ENCODE data around the gene JAG1. TPM values are rescaled to one million over a fixed set of nuclear protein-coding genes. Genes with fewer than 3 reads are reported as not detected.
A peak's percentile ranks its signal among the peaks of the same experiment; 100 is the strongest.

Gene JAG1
- total and polyA plus RNA-seq, 2 of the 4 experiments (the other 2 are of a cell fraction): 10.2 to 22.6 TPM

DNA sequence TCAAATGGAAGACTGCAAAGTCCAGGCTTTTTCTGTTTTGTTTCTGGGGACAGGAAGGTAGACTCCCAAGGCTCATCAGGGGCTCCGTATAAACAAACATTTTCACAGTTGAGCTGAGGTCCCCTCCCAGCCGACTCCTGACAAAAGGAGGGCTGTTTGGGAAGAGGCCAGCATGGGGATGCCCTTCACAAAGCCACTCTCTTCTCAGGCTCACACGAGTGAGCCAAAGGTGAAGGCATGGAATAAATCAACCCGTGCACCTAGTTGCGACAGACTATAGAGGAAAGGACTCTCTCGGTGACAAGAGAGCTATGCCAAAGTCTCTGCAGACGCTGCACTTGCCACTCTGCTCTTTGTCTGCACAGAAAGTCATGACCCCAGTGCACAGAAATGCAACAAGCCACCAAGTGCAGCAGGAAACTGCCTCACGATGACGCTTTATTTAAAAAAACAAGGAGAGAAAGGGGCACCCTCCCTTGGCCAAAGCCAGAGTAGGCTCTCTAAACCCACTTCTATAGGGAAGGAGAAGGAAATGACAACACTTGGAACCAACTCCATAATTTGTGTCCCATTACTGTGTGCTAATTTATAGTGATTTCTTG, 21.0 kb downstream of the JAG1 start:
- Histone ChIP-seq H3K27ac (ENCODE audit: insufficient read depth, low read length) (no peak overlapping the region), H2AFZ (replicated peaks; ENCODE audit: low read length, poor library complexity) (no peak overlapping the region), H4K5ac (ENCODE audit: low read depth, low read length) (0 out of 2 replicates have a peak overlapping the region, but pooled peaks have one; percentile 12), H3K14ac (replicated peaks; ENCODE audit: low read depth, low read length) (peak overlapping the region; percentile 24; the same call in 1 of the 2 replicates), H2AK9ac (replicated peaks; ENCODE audit: low read depth, low read length, poor library complexity) (peak overlapping the region; percentile 34), H3K27me3 (ENCODE audit: control insufficient read depth, insufficient read depth, low read length) (no peaks in the 10 kb centered on the region), H3K4ac (ENCODE audit: low read depth, low read length) (peak overlapping the region; percentile 68), H4K91ac (ENCODE audit: insufficient read depth, low read depth, low read length) (peak overlapping the region; percentile 19; the same call in 1 of the 2 replicates), H3K18ac (ENCODE audit: low read depth, low read length) (no peak overlapping the region), H3K9ac (ENCODE audit: low read depth, low read length) (no peak overlapping the region), H3K4me3 (ENCODE audit: insufficient read depth, low read depth, low read length) (no peak overlapping the region), H2BK15ac (ENCODE audit: low read depth, low read length) (0 out of 3 replicates have a peak overlapping the region, but pooled peaks have one; percentile 35), H3K9me1 (ENCODE audit: insufficient read depth, low read length) (peaks cover 24% of the 10 kb centered on the region), H4K8ac (ENCODE audit: low read depth in 2 of 2, low read length in 2 of 2) (peak overlapping the region in 1 of 2 experiments; percentile 26; a peak in 1 of 4 replicates), H2BK20ac (ENCODE audit: low read depth, low read length) (peak overlapping the region; percentile 45; the same call in 1 of the 2 replicates), H2BK120ac (ENCODE audit: low read depth, low read length) (peak overlapping the region; percentile 57; the same call in 1 of the 2 replicates), H3K56ac (ENCODE audit: extremely low read depth, insufficient read depth, low read length) (0 out of 2 replicates have a peak overlapping the region, but pooled peaks have one; percentile 11), H3K23ac (ENCODE audit: low read depth, low read length) (0 out of 2 replicates have a peak overlapping the region, but pooled peaks have one; percentile 13), H3K36me3 (ENCODE audit: control insufficient read depth, insufficient read depth, low read length) (peaks cover 71% of the 10 kb centered on the region), H3K4me2 (ENCODE audit: low read depth, low read length) (peak overlapping the region; percentile 25), H2BK5ac (ENCODE audit: low read depth, low read length, poor library complexity, severe bottlenecking) (no peak overlapping the region), H2AK5ac (ENCODE audit: low read depth, low read length) (peak overlapping the region; percentile 46), H4K20me1 (ENCODE audit: insufficient read depth, low read length) (peaks cover 14% of the 10 kb centered on the region), H3K79me1 (ENCODE audit: low read depth in 1 of 2, low read length in 2 of 2) (peaks cover 12 to 46% of the 10 kb centered on the region in 2 experiments), H3K9me3 (ENCODE audit: control insufficient read depth, insufficient read depth, low read length) (no peaks in the 10 kb centered on the region), H3K4me1 (ENCODE audit: control insufficient read depth, insufficient read depth, low read length) (peaks cover 37% of the 10 kb centered on the region)
- POLR2A ChIA-PET (ENCODE audit: unreplicated experiment): no interaction called here
- CTCF ChIA-PET: no interaction called here
- ATAC-seq (ENCODE audit: low read depth): no peak
- BruUV-seq (replicated peaks): no TSS peak
- 50% methylated on average over 2 of the region's 9 CpGs; no CpG with 5 or more reads in 1 of the 2 experiments for WGBS, 2 experiments (ENCODE audit: extremely low coverage in 2 of 2, insufficient read length in 1 of 2)
- no peak for TF ChIP-seq RCOR1 (IDR thresholded peaks at IDR 0.05; ENCODE audit: insufficient replicate concordance, low read length)
- TF ChIP-seq SMC3 (IDR thresholded peaks at IDR 0.05; ENCODE audit: low read depth, low read length): no peak
- no peak for TF ChIP-seq ELK1 (IDR thresholded peaks at IDR 0.05; ENCODE audit: borderline replicate concordance, low read depth, low read length)
- TF ChIP-seq NFE2L2 (IDR thresholded peaks at IDR 0.05; ENCODE audit: low read depth, low read length): no peak
- TF ChIP-seq MXI1 (IDR thresholded peaks at IDR 0.05; ENCODE audit: borderline replicate concordance, low read depth, low read length): no peak
- peak; percentile 50 for TF ChIP-seq CEBPB (IDR thresholded peaks at IDR 0.05; ENCODE audit: low read depth, low read length)
- TF ChIP-seq, protein P1, sequence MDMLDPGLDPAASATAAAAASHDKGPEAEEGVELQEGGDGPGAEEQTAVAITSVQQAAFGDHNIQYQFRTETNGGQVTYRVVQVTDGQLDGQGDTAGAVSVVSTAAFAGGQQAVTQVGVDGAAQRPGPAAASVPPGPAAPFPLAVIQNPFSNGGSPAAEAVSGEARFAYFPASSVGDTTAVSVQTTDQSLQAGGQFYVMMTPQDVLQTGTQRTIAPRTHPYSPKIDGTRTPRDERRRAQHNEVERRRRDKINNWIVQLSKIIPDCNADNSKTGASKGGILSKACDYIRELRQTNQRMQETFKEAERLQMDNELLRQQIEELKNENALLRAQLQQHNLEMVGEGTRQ (IDR thresholded peaks at IDR 0.05; ENCODE audit: low read depth, low read length): no peak
- intact Hi-C loops (cut with micrococcal nuclease): loop anchor here (5.0 to 10.0 kb wide), 3 partner anchors 95 to 1038 kb away; no protein-coding TSS in a partner anchor
- in situ Hi-C loops (cut with MboI; ENCODE audit: low sequenced_read_pairs): no loop called here
- dilution Hi-C loops (cut with HindIII; ENCODE audit: low sequenced_read_pairs, unreplicated experiment): loop anchor here (25.0 kb wide), 1 partner anchor 885 kb away; no protein-coding TSS in a partner anchor
- peak; percentile 17 for DNase-seq

Measured in IMR-90 (cell line).